ENCODE data around the gene PIGQ. TPM values are rescaled to one million over a fixed set of nuclear protein-coding genes. Genes with fewer than 3 reads are reported as not detected.
A peak's percentile ranks its signal among the peaks of the same experiment; 100 is the strongest.

The PIGQ gene
- total and polyA plus RNA-seq, 2 of the 4 experiments (the other 2 are of a cell fraction) = 5.9 to 36.8 TPM

- Histone ChIP-seq H4K20me1 (ENCODE audit: insufficient read depth, low read length) (no peaks in the 10 kb centered on the region; the same call in 1 of the 2 replicates), H3K56ac (ENCODE audit: extremely low read depth, insufficient read depth, low read length) (no peak overlapping the region), H4K5ac (ENCODE audit: low read depth, low read length) (no peak overlapping the region), H3K4me1 (ENCODE audit: control insufficient read depth, insufficient read depth, low read length) (no peaks in the 10 kb centered on the region), H2BK120ac (ENCODE audit: low read depth, low read length) (no peak overlapping the region), H3K36me3 (ENCODE audit: control insufficient read depth, insufficient read depth, low read length) (peaks cover 16% of the 10 kb centered on the region; the same call in 1 of the 2 replicates), H2AK9ac (replicated peaks; ENCODE audit: low read depth, low read length, poor library complexity) (no peak overlapping the region), H3K27ac (ENCODE audit: insufficient read depth, low read length) (no peak overlapping the region), H3K18ac (ENCODE audit: low read depth, low read length) (no peak overlapping the region), H3K9me1 (ENCODE audit: insufficient read depth, low read length) (no peaks in the 10 kb centered on the region), H3K9me3 (ENCODE audit: control insufficient read depth, insufficient read depth, low read length) (no peaks in the 10 kb centered on the region), H3K4me3 (ENCODE audit: insufficient read depth, low read depth, low read length) (no peak overlapping the region), H2BK15ac (ENCODE audit: low read depth, low read length) (no peak overlapping the region), H3K14ac (replicated peaks; ENCODE audit: low read depth, low read length) (no peak overlapping the region), H2AFZ (replicated peaks; ENCODE audit: low read length, poor library complexity) (peak overlapping the region; percentile 43), H2AK5ac (ENCODE audit: low read depth, low read length) (no peak overlapping the region), H3K4ac (ENCODE audit: low read depth, low read length) (no peak overlapping the region), H4K8ac (ENCODE audit: low read depth in 2 of 2, low read length in 2 of 2) (no peak overlapping the region), H3K23ac (ENCODE audit: low read depth, low read length) (no peak overlapping the region), H2BK5ac (ENCODE audit: low read depth, low read length, poor library complexity, severe bottlenecking) (no peak overlapping the region), H4K91ac (ENCODE audit: insufficient read depth, low read depth, low read length) (no peak overlapping the region), H3K27me3 (ENCODE audit: control insufficient read depth, insufficient read depth, low read length) (no peaks in the 10 kb centered on the region), H3K4me2 (ENCODE audit: low read depth, low read length) (no peak overlapping the region), H3K79me1 (ENCODE audit: low read depth in 1 of 2, low read length in 2 of 2) (peaks cover 3 to 12% of the 10 kb centered on the region in 2 experiments; a peak in 2 of 4 replicates), H3K9ac (ENCODE audit: low read depth, low read length) (no peak overlapping the region), H2BK20ac (ENCODE audit: low read depth, low read length) (no peak overlapping the region)
- DNase-seq = no peak
- BruUV-seq (replicated peaks) = no TSS peak
- intact Hi-C loops (cut with micrococcal nuclease) = no loop called here
- TF ChIP-seq CTCF (conservative IDR thresholded peaks at IDR 0.05; ENCODE audit: low read depth, low read length) = 0 out of 2 replicates have a peak, but pooled peaks have one; percentile 5
- no peak for TF ChIP-seq MXI1 (IDR thresholded peaks at IDR 0.05; ENCODE audit: borderline replicate concordance, low read depth, low read length)
- TF ChIP-seq POLR2A (IDR thresholded peaks at IDR 0.05; ENCODE audit: low read depth, low read length) = no peak
- no peak for TF ChIP-seq RFX5 (IDR thresholded peaks at IDR 0.05; ENCODE audit: low read depth, low read length)
- no peak for TF ChIP-seq SMC3 (IDR thresholded peaks at IDR 0.05; ENCODE audit: low read depth, low read length)
- ChIA-PET CTCF (interaction anchor here (0.7 kb wide), 1 partner anchor 37 kb away, joined by 3 read pairs; no protein-coding TSS in a partner anchor), POLR2A (ENCODE audit: unreplicated experiment) (no interaction called here)
- in situ Hi-C loops (cut with MboI; ENCODE audit: low sequenced_read_pairs) = no loop called here
- dilution Hi-C loops (cut with HindIII; ENCODE audit: low sequenced_read_pairs, unreplicated experiment) = no loop called here
- no CpG with 5 or more reads among the region's 8 CpGs for WGBS, 2 experiments (ENCODE audit: extremely low coverage in 2 of 2, insufficient read length in 1 of 2)
- ATAC-seq (ENCODE audit: low read depth) = no peak; the same call in 1 of the 2 replicates
Observed at GRCh38 chr16:576823-577201, 7.0 kb downstream of the PIGQ start.

Measured in IMR-90 (cell line).